Activated B cell treated with CpG ODN at 0.5 μM for 24 hours (primary cell): ENCODE results near the gene SMCHD1. TPM values are rescaled to one million over a fixed set of nuclear protein-coding genes. Genes with fewer than 3 reads are reported as not detected.

ENCODE experiments used
- ATAC-seq: fragments of 200-7000 bp; cut with Tn5 transposase; one replicate; pipeline ENCODE4 v1.10.0; 2021; ENCODE audit warnings: low read depth, mild to moderate bottlenecking, moderate library complexity
- CTCF ChIA-PET: fragments of 350-600 bp; sonication (Branson Sonifier 250); formaldehyde crosslinking; loops from one replicate; lab custom pipeline; 2021; ENCODE audit warnings: antibody characterized with exemption; lab: Charles Lee
- POLR2A ChIA-PET: fragments of 350-600 bp; sonication (Branson Sonifier 250); formaldehyde crosslinking; loops from one replicate; lab custom pipeline; 2021; ENCODE audit warnings: antibody characterized with exemption; lab: Charles Lee
- DNase-seq: peaks from one replicate; pipeline ENCODE4 v3.0.0; 2022
- H3K27ac Mint-ChIP-seq: one replicate; pipeline ENCODE4 v1.8.0; 2020; ENCODE audit warnings: mixed read lengths
- H3K27me3 Mint-ChIP-seq: one replicate; pipeline ENCODE4 v1.8.0; 2021; ENCODE audit warnings: mixed read lengths
- H3K36me3 Mint-ChIP-seq: one replicate; pipeline ENCODE4 v1.8.0; 2021; ENCODE audit warnings: low read depth, mixed read lengths
- H3K4me1 Mint-ChIP-seq: one replicate; pipeline ENCODE4 v1.8.0; 2021; ENCODE audit warnings: mixed read lengths
- H3K4me3 Mint-ChIP-seq: one replicate; pipeline ENCODE4 v1.8.0; 2020; ENCODE audit warnings: mild to moderate bottlenecking, mixed read lengths
- H3K9me3 Mint-ChIP-seq: one replicate; pipeline ENCODE4 v1.8.0; 2020; ENCODE audit warnings: mixed read lengths
- CTCF ChIP-seq: fragments of 200-600 bp; IDR thresholded peaks from one replicate; pipeline ENCODE4 v1.8.0; 2022; ENCODE audit warnings: antibody characterized with exemption, mild to moderate bottlenecking
- intact Hi-C: fragments of 100-400 bp; cut with micrococcal nuclease; formaldehyde crosslinking; loops from one replicate; pipeline ENCODE4 v1.15.1; 2024
- total RNA-seq: library from RNA; stranded (reverse); gene quantifications from 2 replicates; pipeline ENCODE4 v1.2.3, GENCODE V29; 2022

The SMCHD1 gene
- total RNA-seq, 1 donor from 2014 or later, result 144 TPM

GRCh38 chr18:2787225-2787624 is 131.7 kb downstream of the SMCHD1 start:
- peak; percentile 40 for ATAC-seq
- peak overlapping the region; percentile 59 for H3K27ac Mint-ChIP-seq
- CTCF ChIA-PET, result interaction anchor here (1.2 kb wide), 1 partner anchor 21 kb away, joined by 4 read pairs; no protein-coding TSS in a partner anchor
- peaks cover 8% of the 10 kb centered on the region for H3K4me1 Mint-ChIP-seq
- DNase-seq, result no peak
- POLR2A ChIA-PET, result interaction anchor here (1.6 kb wide), 1 partner anchor 60 kb away, joined by 7 read pairs; no protein-coding TSS in a partner anchor
- peaks cover 69% of the 10 kb centered on the region for H3K36me3 Mint-ChIP-seq
- no peak for TF ChIP-seq CTCF
- intact Hi-C loops, result loop anchor here (5.0 kb wide), 1 partner anchor 120 kb away; no protein-coding TSS in a partner anchor
- H3K9me3 Mint-ChIP-seq, result no peaks in the 10 kb centered on the region
- H3K4me3 Mint-ChIP-seq, result no peak overlapping the region
- no peaks in the 10 kb centered on the region for H3K27me3 Mint-ChIP-seq

- TF ChIP-seq CTCF, result no peak
- CTCF ChIA-PET, result interaction anchor here (0.7 kb wide), 1 partner anchor 52 kb away, joined by 3 read pairs; no protein-coding TSS in a partner anchor
- Mint-ChIP-seq H3K36me3 (peaks cover 66% of the 10 kb centered on the region), H3K27ac (no peak overlapping the region), H3K4me3 (no peak overlapping the region), H3K27me3 (no peaks in the 10 kb centered on the region), H3K9me3 (no peaks in the 10 kb centered on the region), H3K4me1 (peaks cover under 1% of the 10 kb centered on the region)
- intact Hi-C loops, result no loop called here
- POLR2A ChIA-PET, result no interaction called here
- ATAC-seq (no peak), DNase-seq (no peak)
Measured at GRCh38 chr18:2792395-2792794, 136.9 kb downstream of the SMCHD1 start.

GRCh38 chr18:2794159-2794558 is 138.6 kb downstream of the SMCHD1 start:
- H3K27ac Mint-ChIP-seq, result no peak overlapping the region

GRCh38 chr18:2797951-2798350 is 142.4 kb downstream of the SMCHD1 start:
- POLR2A ChIA-PET, result no interaction called here
- DNase-seq (no peak), ATAC-seq (peak; percentile 52)
- peak overlapping the region; percentile 50 for H3K27ac Mint-ChIP-seq
- H3K4me1 Mint-ChIP-seq, result peaks cover 6% of the 10 kb centered on the region
- no peaks in the 10 kb centered on the region for H3K9me3 Mint-ChIP-seq
- H3K36me3 Mint-ChIP-seq, result peaks cover 70% of the 10 kb centered on the region
- TF ChIP-seq CTCF, result no peak
- no peak overlapping the region for H3K4me3 Mint-ChIP-seq
- CTCF ChIA-PET, result interaction anchor here (0.5 to 0.9 kb wide), 2 partner anchors 16 to 387 kb away, joined by 3 read pairs; no protein-coding TSS in a partner anchor
- intact Hi-C loops, result loop anchor here (2.0 kb wide), 1 partner anchor 49 kb away; the partner anchor contains the start of gene EMILIN2
- no peaks in the 10 kb centered on the region for H3K27me3 Mint-ChIP-seq

More at GRCh38 chr18:2794159-2794558, 138.6 kb downstream of the SMCHD1 start:
- ChIA-PET POLR2A (no interaction called here), CTCF (no interaction called here)
- H3K4me1 Mint-ChIP-seq, result peaks cover 6% of the 10 kb centered on the region
- H3K27me3 Mint-ChIP-seq, result no peaks in the 10 kb centered on the region
- peaks cover 74% of the 10 kb centered on the region for H3K36me3 Mint-ChIP-seq
- intact Hi-C loops, result no loop called here
- H3K9me3 Mint-ChIP-seq, result no peaks in the 10 kb centered on the region
- ATAC-seq (no peak), DNase-seq (no peak)
- TF ChIP-seq CTCF, result no peak
- no peak overlapping the region for H3K4me3 Mint-ChIP-seq

- H3K27ac Mint-ChIP-seq, result no peak overlapping the region
- no peak overlapping the region for H3K4me3 Mint-ChIP-seq
- intact Hi-C loops, result loop anchor here (2.0 kb wide), 1 partner anchor 47 kb away; the partner anchor contains the start of gene EMILIN2
- no peaks in the 10 kb centered on the region for H3K9me3 Mint-ChIP-seq
- TF ChIP-seq CTCF, result no peak
- peaks cover 76% of the 10 kb centered on the region for H3K36me3 Mint-ChIP-seq
- H3K27me3 Mint-ChIP-seq, result no peaks in the 10 kb centered on the region
- ChIA-PET POLR2A (no interaction called here), CTCF (no interaction called here)
- ATAC-seq (no peak), DNase-seq (no peak)
- peaks cover 6% of the 10 kb centered on the region for H3K4me1 Mint-ChIP-seq
Measured at GRCh38 chr18:2799369-2799768, 143.8 kb downstream of the SMCHD1 start.
